A673 (cell line): ENCODE results near the gene PITPNM2. TPM values are rescaled to one million over a fixed set of nuclear protein-coding genes. Genes with fewer than 3 reads are reported as not detected.

ENCODE experiments used
- BruUV-seq: library from RNA; stranded (reverse); fragments of 400-500 nt; replicated peaks from 2 replicates; lab custom pipeline; 2021; lab: Mats Ljungman, UMichigan
- CTCF ChIA-PET: fragments of 300-600 bp; sonication (Branson Sonifier 250); formaldehyde crosslinking; loops from one replicate; lab custom pipeline; 2022; ENCODE audit warnings: antibody characterized with exemption; lab: Charles Lee
- POLR2A ChIA-PET: fragments of 300-600 bp; sonication (Branson Sonifier 250); formaldehyde crosslinking; loops from one replicate; lab custom pipeline; 2022; ENCODE audit warnings: antibody characterized with exemption; ENCODE audit not compliant: low non-redundant PET; lab: Charles Lee
- DNase-seq: peaks from one replicate; pipeline ENCODE4 v3.0.0-alpha.2; 2015; ENCODE audit warnings: low spot score
- H3K27ac ChIP-seq: fragments of 200-600 bp; sonication (generic); 2 replicates; pipeline ENCODE4 v1.5.1; 2016; ENCODE audit warnings: mixed run types, low read depth, mild to moderate bottlenecking, mixed read lengths, antibody characterized with exemption, low read length; ENCODE audit not compliant: poor library complexity, severe bottlenecking
- H3K27me3 ChIP-seq: fragments of 200-600 bp; sonication (generic); replicated peaks from 2 replicates; pipeline ENCODE4 v1.6.1; 2017; ENCODE audit warnings: mixed run types, low read depth, mild to moderate bottlenecking, mixed read lengths, antibody characterized with exemption, low read length; ENCODE audit not compliant: insufficient read depth, poor library complexity
- H3K36me3 ChIP-seq: fragments of 200-600 bp; sonication (generic); 2 replicates; pipeline ENCODE4 v1.6.1; 2016; ENCODE audit warnings: mixed run types, mild to moderate bottlenecking, mixed read lengths, antibody characterized with exemption, low read length; ENCODE audit not compliant: insufficient read depth, poor library complexity, severe bottlenecking
- H3K4me1 ChIP-seq: fragments of 200-600 bp; sonication (generic); 2 replicates; pipeline ENCODE4 v1.6.1; 2017; ENCODE audit warnings: mixed run types, mild to moderate bottlenecking, mixed read lengths, antibody characterized with exemption, low read length; ENCODE audit not compliant: insufficient read depth, poor library complexity, severe bottlenecking
- H3K4me3 ChIP-seq: fragments of 200-600 bp; sonication (generic); 2 replicates; pipeline ENCODE4 v1.5.1; 2016; ENCODE audit warnings: low read depth, mixed run types, mild to moderate bottlenecking, mixed read lengths, low read length; ENCODE audit not compliant: poor library complexity, severe bottlenecking
- H3K9me3 ChIP-seq: fragments of 200-600 bp; sonication (generic); 2 replicates; pipeline ENCODE4 v1.6.1; 2016; ENCODE audit warnings: mixed run types, low read depth, mild to moderate bottlenecking, mixed read lengths, antibody characterized with exemption, low read length; ENCODE audit not compliant: poor library complexity, severe bottlenecking
- CTCF ChIP-seq: fragments of 300-800, 200-600 bp; sonication (generic); conservative IDR thresholded peaks from 2 replicates; pipeline ENCODE4 v1.5.1; 2017; ENCODE audit warnings: low read depth, mild to moderate bottlenecking, antibody characterized with exemption, low read length, moderate library complexity, mixed read lengths
- EZH2 ChIP-seq: fragments of 200-600 bp; sonication (generic); IDR thresholded peaks from 2 replicates; pipeline ENCODE4 v1.6.1; 2017; ENCODE audit warnings: borderline replicate concordance, low read depth, mild to moderate bottlenecking, mixed read lengths, antibody characterized with exemption, low read length; ENCODE audit not compliant: poor library complexity, severe bottlenecking
- intact Hi-C: fragments of 100-400 bp; cut with micrococcal nuclease; formaldehyde crosslinking; loops from one replicate; pipeline ENCODE4 v1.10.0; 2022; ENCODE audit not compliant: unreplicated experiment
- total RNA-seq: library from RNA; stranded (reverse); gene quantifications from 2 replicates; pipeline ENCODE4 v1.2.3, GENCODE V29; 2021

PITPNM2 gene
- total RNA-seq, 1 experiment from 2014 or later = 6.4 TPM

GRCh38 chr12:123150275-123150743, 581 bp downstream of the PITPNM2 start:
- peak overlapping the region; percentile 42 for H3K27ac ChIP-seq
- peak overlapping the region; percentile 70 for H3K4me3 ChIP-seq
- CTCF ChIA-PET = interaction anchor here (0.6 kb wide), 1 partner anchor 107 kb away, joined by 8 read pairs; no protein-coding TSS in a partner anchor
- peaks cover 12% of the 10 kb centered on the region for H3K4me1 ChIP-seq
- intact Hi-C loops = loop anchor here (5.0 kb wide), 1 partner anchor 168 kb away; the partner anchor contains the start of gene ARL6IP4
- TF ChIP-seq EZH2 = no peak
- TF ChIP-seq CTCF = no peak
- DNase-seq = peak; percentile 33
- no peaks in the 10 kb centered on the region for H3K9me3 ChIP-seq
- no TSS peak for BruUV-seq
- POLR2A ChIA-PET = no interaction called here
- peaks cover 7% of the 10 kb centered on the region for H3K36me3 ChIP-seq
- no peaks in the 10 kb centered on the region for H3K27me3 ChIP-seq

- BruUV-seq = no TSS peak
- CTCF ChIA-PET = no interaction called here
- intact Hi-C loops = loop anchor here (5.0 kb wide), 1 partner anchor 167 kb away; the partner anchor contains the start of gene ARL6IP4
Observed at GRCh38 chr12:123149501-123150274, 1.2 kb downstream of the PITPNM2 start.

GRCh38 chr12:123149088-123149487, 1.8 kb downstream of the PITPNM2 start:
- POLR2A ChIA-PET = no interaction called here
- CTCF ChIA-PET = no interaction called here
- H3K27ac ChIP-seq = no peak overlapping the region
- no peaks in the 10 kb centered on the region for H3K27me3 ChIP-seq
- BruUV-seq = no TSS peak
- H3K9me3 ChIP-seq = no peaks in the 10 kb centered on the region
- no peak for DNase-seq
- H3K4me1 ChIP-seq = peaks cover 12% of the 10 kb centered on the region
- TF ChIP-seq EZH2 (no peak), CTCF (no peak)
- intact Hi-C loops = no loop called here
- H3K36me3 ChIP-seq = no peaks in the 10 kb centered on the region
- no peak overlapping the region for H3K4me3 ChIP-seq

More at GRCh38 chr12:123149501-123150274, 1.2 kb downstream of the PITPNM2 start:
- TF ChIP-seq CTCF = no peak
- TF ChIP-seq EZH2 = no peak
- POLR2A ChIA-PET = no interaction called here
- H3K27ac ChIP-seq = peak overlapping the region; percentile 42
- peaks cover 12% of the 10 kb centered on the region for H3K4me1 ChIP-seq
- peak overlapping the region; percentile 70 for H3K4me3 ChIP-seq
- H3K27me3 ChIP-seq = no peaks in the 10 kb centered on the region
- H3K36me3 ChIP-seq = peaks cover 6% of the 10 kb centered on the region
- H3K9me3 ChIP-seq = no peaks in the 10 kb centered on the region
- no peak for DNase-seq
